ENCODE measurements around the gene VOPP1.

Gene VOPP1

DNA sequence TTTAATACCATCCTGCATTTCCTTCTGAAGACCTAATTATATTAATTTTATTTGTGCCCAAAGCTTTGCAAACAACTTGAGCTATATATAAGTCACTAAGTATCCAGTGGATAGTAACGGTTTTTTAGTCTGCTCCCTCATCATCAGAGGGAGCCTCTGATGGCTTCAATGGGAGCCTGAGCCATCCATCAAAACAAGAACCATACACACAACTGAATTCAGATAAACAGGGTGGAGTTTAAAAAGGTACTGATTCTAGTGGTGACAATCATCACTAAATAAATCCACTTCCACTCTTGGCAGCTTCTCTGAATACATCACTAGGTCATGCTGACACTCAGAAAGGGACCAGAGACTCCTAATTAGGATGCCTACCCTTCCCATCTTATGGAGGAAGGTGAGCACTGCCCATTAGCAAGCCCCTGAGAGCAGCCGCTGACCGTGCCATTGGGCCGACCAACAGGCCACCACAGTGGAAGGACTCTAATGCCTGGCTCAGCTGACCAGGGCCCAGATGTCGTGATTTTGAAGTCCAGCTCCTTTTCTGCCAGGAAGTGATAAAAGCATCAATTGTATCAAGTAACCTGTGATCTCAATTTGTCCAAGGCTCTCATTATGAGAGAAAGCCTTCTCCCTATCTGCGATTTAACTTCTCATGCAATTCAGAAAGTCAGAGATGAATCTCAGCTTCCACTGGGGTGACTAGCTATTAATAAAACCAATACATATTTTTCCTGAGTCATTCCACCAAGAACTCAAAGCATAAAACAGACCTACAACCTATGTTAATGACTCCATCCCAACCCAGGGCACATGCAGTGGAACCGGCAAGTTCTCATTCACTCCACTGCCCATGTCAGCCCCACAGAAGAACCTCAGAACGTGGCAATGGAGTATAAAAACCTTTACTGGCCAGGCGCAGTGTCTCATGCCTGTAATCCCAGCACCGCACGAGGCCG, 13.1 kb downstream of the VOPP1 start:
- no peak overlapping the region for H3K27ac ChIP-seq

DNA sequence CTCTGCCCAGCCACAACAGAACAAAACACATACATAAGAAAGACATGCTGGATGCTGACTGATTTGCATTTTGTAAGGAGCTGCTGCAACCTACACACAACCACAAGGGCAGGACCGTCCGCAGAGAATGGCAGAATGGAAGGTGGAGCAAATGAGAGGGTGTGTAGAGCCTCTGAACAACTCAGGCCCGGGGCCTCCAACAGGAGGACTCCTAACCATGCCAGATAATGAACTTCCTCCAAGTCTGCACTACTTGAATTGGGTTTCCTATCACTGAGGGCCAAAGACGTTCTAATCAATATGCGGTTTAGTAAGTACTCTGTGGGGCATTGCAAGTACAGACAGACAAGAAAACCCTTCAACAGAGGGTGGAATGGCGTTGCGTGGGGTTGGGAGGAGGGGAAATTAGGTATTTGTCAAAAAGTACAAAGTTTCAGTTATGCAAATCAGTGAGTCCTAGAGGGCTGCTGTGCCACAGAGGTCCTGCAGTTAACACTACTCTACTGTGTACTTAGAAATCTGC, 14.6 kb downstream of the VOPP1 start:
- Histone ChIP-seq H3K27ac (no peak overlapping the region), H3K4me3 (no peak overlapping the region)
- DNase-seq (ENCODE audit: low spot score), result no peak
- TF ChIP-seq, protein P1, sequence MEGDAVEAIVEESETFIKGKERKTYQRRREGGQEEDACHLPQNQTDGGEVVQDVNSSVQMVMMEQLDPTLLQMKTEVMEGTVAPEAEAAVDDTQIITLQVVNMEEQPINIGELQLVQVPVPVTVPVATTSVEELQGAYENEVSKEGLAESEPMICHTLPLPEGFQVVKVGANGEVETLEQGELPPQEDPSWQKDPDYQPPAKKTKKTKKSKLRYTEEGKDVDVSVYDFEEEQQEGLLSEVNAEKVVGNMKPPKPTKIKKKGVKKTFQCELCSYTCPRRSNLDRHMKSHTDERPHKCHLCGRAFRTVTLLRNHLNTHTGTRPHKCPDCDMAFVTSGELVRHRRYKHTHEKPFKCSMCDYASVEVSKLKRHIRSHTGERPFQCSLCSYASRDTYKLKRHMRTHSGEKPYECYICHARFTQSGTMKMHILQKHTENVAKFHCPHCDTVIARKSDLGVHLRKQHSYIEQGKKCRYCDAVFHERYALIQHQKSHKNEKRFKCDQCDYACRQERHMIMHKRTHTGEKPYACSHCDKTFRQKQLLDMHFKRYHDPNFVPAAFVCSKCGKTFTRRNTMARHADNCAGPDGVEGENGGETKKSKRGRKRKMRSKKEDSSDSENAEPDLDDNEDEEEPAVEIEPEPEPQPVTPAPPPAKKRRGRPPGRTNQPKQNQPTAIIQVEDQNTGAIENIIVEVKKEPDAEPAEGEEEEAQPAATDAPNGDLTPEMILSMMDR (IDR thresholded peaks at IDR 0.05), result no peak

More for the DNA sequence above, 13.1 kb downstream of the VOPP1 start:
- TF ChIP-seq, protein P1 (IDR thresholded peaks at IDR 0.05), result no peak
- no peak overlapping the region for H3K4me3 ChIP-seq
- DNase-seq (ENCODE audit: low spot score), result no peak

- H3K4me3 ChIP-seq, result no peak overlapping the region
- no peak overlapping the region for H3K27ac ChIP-seq
- TF ChIP-seq, protein P1 (IDR thresholded peaks at IDR 0.05), result no peak
- no peak for DNase-seq (ENCODE audit: low spot score)
Measured at GRCh38 chr7:55556492-55556891, 15.8 kb downstream of the VOPP1 start.

DNA sequence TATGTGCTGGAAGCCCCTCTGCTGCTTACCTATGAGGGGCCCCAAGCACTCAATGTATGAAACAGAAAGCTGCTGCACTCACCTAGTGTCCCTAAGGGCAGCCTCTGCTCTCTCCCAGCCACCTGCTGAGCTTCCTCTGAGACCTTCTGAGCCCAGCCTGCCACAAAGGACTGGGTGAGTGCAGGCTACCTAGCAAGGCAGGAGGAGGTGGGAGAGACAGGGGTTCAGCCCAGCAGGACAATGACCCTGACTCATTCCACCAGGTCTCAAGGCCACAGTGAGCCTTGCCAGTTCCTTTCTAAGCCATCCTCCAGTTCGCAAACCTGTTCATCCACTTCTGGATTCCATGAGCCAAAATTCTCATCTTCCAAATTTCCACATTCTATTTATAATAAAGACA, 16.3 kb downstream of the VOPP1 start:
- Histone ChIP-seq H3K27ac (no peak overlapping the region), H3K4me3 (no peak overlapping the region)
- no peak for DNase-seq (ENCODE audit: low spot score)
- TF ChIP-seq, protein P1 (IDR thresholded peaks at IDR 0.05), result no peak

DNA sequence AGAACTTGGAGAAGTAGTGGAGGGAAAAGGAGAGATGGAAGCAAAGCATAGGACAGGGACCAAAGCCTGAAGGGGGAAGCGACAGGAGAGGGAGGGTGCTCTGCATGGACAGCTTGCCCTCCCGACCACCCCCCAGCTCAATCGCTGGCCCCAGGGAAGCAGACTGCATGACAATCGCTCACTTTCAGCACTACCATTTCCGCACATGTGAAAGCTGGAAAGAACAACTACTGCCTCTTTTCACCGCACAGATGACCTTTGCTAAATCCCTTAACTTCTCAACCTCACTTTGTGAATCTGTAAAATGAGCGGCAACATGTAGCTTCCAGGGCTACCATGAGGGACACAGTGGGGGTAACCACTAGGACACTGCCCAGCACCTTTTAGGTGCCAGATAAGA, 17.1 kb downstream of the VOPP1 start:
- TF ChIP-seq, protein P1 (IDR thresholded peaks at IDR 0.05), result no peak
- Histone ChIP-seq H3K4me3 (no peak overlapping the region), H3K27ac (no peak overlapping the region)
- no peak for DNase-seq (ENCODE audit: low spot score)

DNA sequence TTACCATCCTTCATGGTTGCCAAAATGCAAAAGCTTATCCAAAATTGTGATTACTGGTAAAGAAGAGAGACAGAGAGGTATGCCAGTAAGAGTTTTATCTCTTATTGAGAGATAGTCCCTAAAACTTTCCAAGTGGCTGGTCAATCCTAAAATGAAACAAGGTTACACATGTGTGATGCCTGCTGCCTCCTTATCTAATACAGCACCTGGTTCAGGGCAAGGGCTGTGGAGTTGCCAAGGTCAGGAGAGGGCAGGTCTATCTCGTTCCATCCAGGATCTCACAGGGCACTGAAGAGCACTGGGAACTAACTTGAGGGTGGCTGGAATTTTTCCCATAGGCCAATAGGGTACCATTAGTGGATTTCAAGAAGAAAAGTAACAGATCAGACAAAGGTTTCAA, 18.3 kb downstream of the VOPP1 start:
- TF ChIP-seq, protein P1 (IDR thresholded peaks at IDR 0.05), result no peak
- H3K27ac ChIP-seq, result peak overlapping the region in 1 of 2 donors; percentile 10
- no peak overlapping the region for H3K4me3 ChIP-seq
- DNase-seq (ENCODE audit: low spot score), result no peak

DNA sequence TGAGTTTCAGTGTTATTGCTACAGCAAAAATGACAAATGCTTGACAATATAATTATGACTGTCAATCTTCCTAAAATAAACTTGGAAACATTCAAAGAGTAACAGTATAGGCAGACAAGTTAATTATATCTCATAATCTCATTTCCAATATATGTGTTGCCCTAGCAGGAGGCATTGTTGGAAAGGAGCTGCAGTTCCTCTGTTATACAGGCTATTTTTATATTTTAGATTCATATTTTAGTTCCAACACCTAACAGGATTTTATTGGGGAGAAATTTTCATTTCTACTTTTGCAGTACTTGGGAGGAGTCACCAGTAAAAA, 19.3 kb downstream of the VOPP1 start:
- Histone ChIP-seq H3K4me3 (peak overlapping the region; percentile 1), H3K27ac (no peak overlapping the region)
- no peak for DNase-seq (ENCODE audit: low spot score)
- TF ChIP-seq, protein P1 (IDR thresholded peaks at IDR 0.05), result no peak

Data from coronary artery (tissue), 2 donors.